ENCODE data around the gene MAGI1.
A peak's percentile ranks its signal among the peaks of the same experiment; 100 is the strongest.

The MAGI1 gene

GRCh38 chr3:65785065-65785645, 253.6 kb downstream of the MAGI1 start:
- TF ChIP-seq CTCF (conservative IDR thresholded peaks at IDR 0.05; ENCODE audit: low read depth, low read length): peak; percentile 63
- H3K4me3 ChIP-seq (IDR thresholded peaks at IDR 0.05; ENCODE audit: insufficient read depth, low read depth, low read length): no peak overlapping the region
- H3K79me2 ChIP-seq (ENCODE audit: insufficient read depth, low read depth): no peaks in the 10 kb centered on the region
- H4K20me1 ChIP-seq (ENCODE audit: insufficient read depth): no peaks in the 10 kb centered on the region
- peaks cover 6% of the 10 kb centered on the region for H3K4me1 ChIP-seq (ENCODE audit: low read depth, poor library complexity, severe bottlenecking)
- no peaks in the 10 kb centered on the region for H3K27me3 ChIP-seq (ENCODE audit: insufficient read depth, low read depth)
- H3K36me3 ChIP-seq (ENCODE audit: insufficient read depth): no peaks in the 10 kb centered on the region
- H2AFZ ChIP-seq (ENCODE audit: low read depth): no peak overlapping the region
- H3K4me2 ChIP-seq: no peak overlapping the region
- no peak overlapping the region for H3K27ac ChIP-seq
- no peak overlapping the region for H3K9ac ChIP-seq

GRCh38 chr3:65783117-65783516, 255.6 kb downstream of the MAGI1 start:
- Histone ChIP-seq H3K36me3 (ENCODE audit: insufficient read depth) (no peaks in the 10 kb centered on the region), H3K79me2 (ENCODE audit: insufficient read depth, low read depth) (no peaks in the 10 kb centered on the region), H4K20me1 (ENCODE audit: insufficient read depth) (no peaks in the 10 kb centered on the region), H3K4me3 (IDR thresholded peaks at IDR 0.05; ENCODE audit: insufficient read depth, low read depth, low read length) (no peak overlapping the region), H2AFZ (ENCODE audit: low read depth) (no peak overlapping the region), H3K27ac (no peak overlapping the region), H3K27me3 (ENCODE audit: insufficient read depth, low read depth) (no peaks in the 10 kb centered on the region), H3K9ac (no peak overlapping the region), H3K4me2 (no peak overlapping the region), H3K4me1 (ENCODE audit: low read depth, poor library complexity, severe bottlenecking) (peaks cover 3% of the 10 kb centered on the region)
- no peak for TF ChIP-seq CTCF (conservative IDR thresholded peaks at IDR 0.05; ENCODE audit: low read depth, low read length)

GRCh38 chr3:65781594-65781993, 257.1 kb downstream of the MAGI1 start:
- Histone ChIP-seq H3K9ac (no peak overlapping the region), H2AFZ (ENCODE audit: low read depth) (no peak overlapping the region), H3K4me1 (ENCODE audit: low read depth, poor library complexity, severe bottlenecking) (peaks cover 3% of the 10 kb centered on the region), H3K4me2 (no peak overlapping the region), H3K27me3 (ENCODE audit: insufficient read depth, low read depth) (no peaks in the 10 kb centered on the region), H3K36me3 (ENCODE audit: insufficient read depth) (no peaks in the 10 kb centered on the region), H3K4me3 (IDR thresholded peaks at IDR 0.05; ENCODE audit: insufficient read depth, low read depth, low read length) (no peak overlapping the region), H3K27ac (no peak overlapping the region), H3K79me2 (ENCODE audit: insufficient read depth, low read depth) (no peaks in the 10 kb centered on the region), H4K20me1 (ENCODE audit: insufficient read depth) (no peaks in the 10 kb centered on the region)
- no peak for TF ChIP-seq CTCF (conservative IDR thresholded peaks at IDR 0.05; ENCODE audit: low read depth, low read length)

GRCh38 chr3:65779390-65779789, 259.3 kb downstream of the MAGI1 start:
- H3K4me3 ChIP-seq (IDR thresholded peaks at IDR 0.05; ENCODE audit: insufficient read depth, low read depth, low read length): no peak overlapping the region
- TF ChIP-seq CTCF (conservative IDR thresholded peaks at IDR 0.05; ENCODE audit: low read depth, low read length): no peak

More at GRCh38 chr3:65779390-65779789, 259.3 kb downstream of the MAGI1 start:
- no peaks in the 10 kb centered on the region for H3K27me3 ChIP-seq (ENCODE audit: insufficient read depth, low read depth)
- no peak overlapping the region for H3K27ac ChIP-seq
- H2AFZ ChIP-seq (ENCODE audit: low read depth): no peak overlapping the region
- no peaks in the 10 kb centered on the region for H3K4me1 ChIP-seq (ENCODE audit: low read depth, poor library complexity, severe bottlenecking)
- no peaks in the 10 kb centered on the region for H3K36me3 ChIP-seq (ENCODE audit: insufficient read depth)
- H3K4me2 ChIP-seq: no peak overlapping the region
- no peaks in the 10 kb centered on the region for H4K20me1 ChIP-seq (ENCODE audit: insufficient read depth)
- no peak overlapping the region for H3K9ac ChIP-seq
- H3K79me2 ChIP-seq (ENCODE audit: insufficient read depth, low read depth): no peaks in the 10 kb centered on the region
